ENCODE measurements around the gene CORT.

GRCh38 chr1:10459184-10459583 is 9.4 kb downstream of the CORT start:
- TF ChIP-seq EZH2 (IDR thresholded peaks at IDR 0.05; ENCODE audit: borderline replicate concordance, insufficient read depth, low read length, poor library complexity, severe bottlenecking): no peak
- no peak for TF ChIP-seq CTCF (IDR thresholded peaks at IDR 0.05; ENCODE audit: poor library complexity, severe bottlenecking)
- TF ChIP-seq, protein P1, sequence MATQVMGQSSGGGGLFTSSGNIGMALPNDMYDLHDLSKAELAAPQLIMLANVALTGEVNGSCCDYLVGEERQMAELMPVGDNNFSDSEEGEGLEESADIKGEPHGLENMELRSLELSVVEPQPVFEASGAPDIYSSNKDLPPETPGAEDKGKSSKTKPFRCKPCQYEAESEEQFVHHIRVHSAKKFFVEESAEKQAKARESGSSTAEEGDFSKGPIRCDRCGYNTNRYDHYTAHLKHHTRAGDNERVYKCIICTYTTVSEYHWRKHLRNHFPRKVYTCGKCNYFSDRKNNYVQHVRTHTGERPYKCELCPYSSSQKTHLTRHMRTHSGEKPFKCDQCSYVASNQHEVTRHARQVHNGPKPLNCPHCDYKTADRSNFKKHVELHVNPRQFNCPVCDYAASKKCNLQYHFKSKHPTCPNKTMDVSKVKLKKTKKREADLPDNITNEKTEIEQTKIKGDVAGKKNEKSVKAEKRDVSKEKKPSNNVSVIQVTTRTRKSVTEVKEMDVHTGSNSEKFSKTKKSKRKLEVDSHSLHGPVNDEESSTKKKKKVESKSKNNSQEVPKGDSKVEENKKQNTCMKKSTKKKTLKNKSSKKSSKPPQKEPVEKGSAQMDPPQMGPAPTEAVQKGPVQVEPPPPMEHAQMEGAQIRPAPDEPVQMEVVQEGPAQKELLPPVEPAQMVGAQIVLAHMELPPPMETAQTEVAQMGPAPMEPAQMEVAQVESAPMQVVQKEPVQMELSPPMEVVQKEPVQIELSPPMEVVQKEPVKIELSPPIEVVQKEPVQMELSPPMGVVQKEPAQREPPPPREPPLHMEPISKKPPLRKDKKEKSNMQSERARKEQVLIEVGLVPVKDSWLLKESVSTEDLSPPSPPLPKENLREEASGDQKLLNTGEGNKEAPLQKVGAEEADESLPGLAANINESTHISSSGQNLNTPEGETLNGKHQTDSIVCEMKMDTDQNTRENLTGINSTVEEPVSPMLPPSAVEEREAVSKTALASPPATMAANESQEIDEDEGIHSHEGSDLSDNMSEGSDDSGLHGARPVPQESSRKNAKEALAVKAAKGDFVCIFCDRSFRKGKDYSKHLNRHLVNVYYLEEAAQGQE (IDR thresholded peaks at IDR 0.05; ENCODE audit: borderline replicate concordance): no peak
- no peak for TF ChIP-seq RAD21 (conservative IDR thresholded peaks at IDR 0.05)
- TF ChIP-seq POLR2AphosphoS5 (IDR thresholded peaks at IDR 0.05): no peak
- no peak for TF ChIP-seq TAF1 (IDR thresholded peaks at IDR 0.05; ENCODE audit: low read depth)

Data from neural cell (in vitro differentiated cells).